22Rv1 (cell line): ENCODE data around the gene TRIM13.
"Not testable (repeated sequence)": the region's sequence is repeated elsewhere in the genome, so short reads cannot be mapped to it uniquely, and the experiment has no call there.

Source experiments
- H3K27ac ChIP-seq: fragments of 450-650 bp; 2 replicates; pipeline ENCODE4 v1.5.1; 2017
- CTCF ChIP-seq: fragments of 450-650 bp; IDR thresholded peaks from 2 replicates; pipeline ENCODE4 v1.5.1; 2017; ENCODE audit warnings: mild to moderate bottlenecking
- ZFX ChIP-seq: fragments of 450-650 bp; IDR thresholded peaks from 2 replicates; pipeline ENCODE4 v1.6.1; 2017; ENCODE audit warnings: antibody characterized with exemption, borderline replicate concordance

The TRIM13 gene

GRCh38 chr13:49996951-49997895 lies at the start of gene TRIM13:
TRIM13 (plus strand) TSS chr13:49997042; CDS start chr13:50011941, 14,899 bp downstream.
- TF ChIP-seq CTCF (peak; percentile 90), ZFX (no peak)
- H3K27ac ChIP-seq: peak within 1 kb of the TSS; percentile 94

DNA sequence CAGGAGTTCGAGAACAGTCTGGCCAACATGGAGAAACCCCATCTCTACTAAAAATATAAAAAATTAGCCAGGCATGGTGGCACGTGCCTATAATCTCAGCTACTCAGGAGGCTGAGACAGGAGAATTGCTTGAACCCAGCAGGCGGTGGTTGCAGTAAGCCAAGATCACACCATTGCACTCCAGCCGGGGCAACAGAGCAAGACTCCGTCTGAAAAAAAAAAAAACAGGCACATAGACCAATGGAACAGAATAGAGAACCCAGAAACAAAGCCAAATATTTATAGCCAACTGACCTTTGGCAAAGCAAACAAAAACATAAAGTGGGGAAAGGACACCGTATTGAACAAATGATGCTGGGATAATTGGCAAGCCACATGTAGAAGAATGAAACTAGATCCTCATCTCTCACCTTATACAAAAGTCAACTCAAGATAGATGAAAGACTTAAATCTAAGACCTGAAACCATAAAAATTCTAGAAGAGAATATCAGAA lies 48.0 kb upstream of the TRIM13 start:
- H3K27ac ChIP-seq: not testable (repeated sequence)

DNA sequence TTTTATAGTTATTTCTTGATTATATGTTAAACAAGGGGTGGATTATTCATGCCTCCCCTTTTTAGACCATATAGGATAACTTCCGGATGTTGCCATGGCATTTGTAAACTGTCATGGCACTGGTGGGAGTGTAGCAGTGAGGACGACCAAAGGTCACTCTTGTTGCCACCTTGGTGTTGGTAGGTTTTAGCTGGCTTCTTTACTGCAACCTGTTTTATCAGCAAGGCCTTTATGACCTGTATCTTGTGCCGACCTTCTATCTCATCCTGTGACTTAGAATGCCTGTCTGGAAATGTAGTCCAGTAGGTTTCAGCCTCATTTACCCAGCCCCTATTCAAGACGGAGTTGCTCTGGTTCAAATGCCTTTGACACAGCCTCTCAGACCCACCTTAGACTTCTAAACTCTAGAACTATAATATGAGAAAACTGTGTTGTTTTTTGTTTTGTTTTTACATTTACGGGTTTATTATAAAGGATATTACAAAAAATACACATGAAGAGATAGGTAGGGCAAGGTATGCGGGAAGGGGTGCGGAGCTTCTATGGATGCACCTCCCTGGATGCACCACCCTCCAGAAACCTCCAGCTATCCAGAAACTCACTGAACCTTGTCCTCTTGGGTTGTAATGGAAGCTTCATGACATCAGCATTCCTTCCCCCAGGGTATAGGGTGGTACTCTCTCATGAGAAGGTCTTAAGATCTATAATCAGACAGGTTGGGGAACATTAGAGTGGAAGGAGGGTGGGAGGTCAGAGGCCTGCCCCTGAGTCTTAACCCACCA lies 44.9 kb upstream of the TRIM13 start:
- TF ChIP-seq ZFX: no peak
- TF ChIP-seq CTCF: no peak
- H3K27ac ChIP-seq: no peak overlapping the region

DNA sequence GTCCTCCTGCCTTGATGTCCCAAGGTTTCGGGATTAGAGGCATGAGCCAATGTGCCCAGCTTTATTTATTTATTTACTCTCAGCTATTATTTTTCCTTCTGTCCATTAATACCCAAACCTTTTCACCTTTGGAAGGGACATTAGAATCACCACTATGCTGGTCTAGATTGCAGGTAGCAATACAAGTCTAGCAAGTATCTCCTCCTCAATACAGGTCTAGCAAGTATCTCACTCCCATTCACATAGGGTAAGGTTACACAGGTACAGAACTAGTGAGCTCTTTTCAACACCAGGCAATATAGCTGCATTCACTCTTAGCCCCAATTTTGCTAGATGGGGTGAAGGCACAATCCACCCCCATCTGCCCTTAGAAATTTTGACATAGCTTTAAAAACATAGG lies 43.3 kb upstream of the TRIM13 start:
- no peak overlapping the region for H3K27ac ChIP-seq
- TF ChIP-seq CTCF: no peak
- no peak for TF ChIP-seq ZFX

DNA sequence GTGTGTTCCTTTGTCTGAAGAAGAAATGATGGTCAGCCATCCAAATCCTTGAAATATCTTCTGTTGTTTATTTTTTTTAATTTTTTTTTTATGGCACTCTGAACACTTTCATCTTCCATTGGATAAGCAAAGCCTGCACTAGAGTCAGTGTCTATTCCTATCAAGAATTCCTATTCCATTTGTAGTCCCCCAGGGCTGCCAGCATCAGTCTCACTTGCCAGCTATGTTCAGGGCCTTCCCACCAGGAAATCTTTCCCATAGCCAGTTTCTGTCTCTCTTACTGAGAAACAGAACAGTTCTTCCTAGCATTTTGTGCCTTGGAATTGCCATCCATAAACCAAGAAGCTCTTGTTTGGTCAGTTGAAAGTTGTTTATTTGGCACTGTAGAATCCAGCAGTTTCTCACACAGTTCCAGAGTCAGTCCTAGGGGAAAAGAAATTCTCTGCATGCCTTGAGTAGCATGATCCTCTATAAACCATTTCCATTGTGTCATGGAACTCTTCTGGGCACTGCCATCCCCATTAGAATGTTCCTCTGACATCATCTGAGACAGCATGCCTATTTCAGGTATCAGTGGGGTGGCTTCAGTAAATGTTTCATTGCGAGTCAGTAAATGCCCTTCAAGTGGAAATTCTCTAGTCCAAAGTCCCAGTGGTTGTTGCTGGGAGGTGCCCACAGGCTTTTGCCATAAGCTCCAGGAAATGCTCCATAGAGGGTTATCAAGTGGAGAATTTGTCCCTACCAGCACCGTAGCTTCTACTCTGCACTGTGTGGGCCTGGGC lies 42.0 kb upstream of the TRIM13 start:
- no peak overlapping the region for H3K27ac ChIP-seq
- no peak for TF ChIP-seq CTCF
- TF ChIP-seq ZFX: no peak

GRCh38 chr13:49956131-49956530 lies 40.7 kb upstream of the TRIM13 start:
- H3K27ac ChIP-seq: no peak overlapping the region
- no peak for TF ChIP-seq CTCF
- no peak for TF ChIP-seq ZFX

DNA sequence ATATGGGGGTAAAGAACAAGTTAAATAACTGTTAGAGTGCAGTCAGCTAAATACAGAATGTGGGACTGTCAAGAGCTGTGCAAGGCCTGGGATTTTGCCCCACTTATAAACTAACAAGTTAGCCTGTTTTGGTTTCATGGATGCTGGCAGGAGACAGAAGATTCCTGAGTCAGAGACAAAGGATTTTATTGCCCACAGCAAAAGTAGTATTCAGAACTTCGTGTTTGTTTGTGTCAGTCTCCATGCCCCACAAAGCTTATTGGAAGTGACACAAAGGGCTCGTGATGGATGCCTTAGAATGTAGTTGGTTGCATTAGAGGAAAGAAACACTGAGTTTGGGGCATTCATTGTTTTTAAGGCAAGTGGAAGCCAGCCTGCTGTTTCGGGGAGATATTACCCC lies 38.5 kb upstream of the TRIM13 start:
- TF ChIP-seq ZFX (no peak), CTCF (no peak)
- H3K27ac ChIP-seq: no peak overlapping the region
